Trophoblast cell (in vitro differentiated cells and primary cell): ENCODE measurements around the gene ETFA.

Source experiments
- DNase-seq, 2 donors: peaks; one replicate each; pipeline ENCODE4 v3.0.0-alpha.2; 2016
- H2AFZ ChIP-seq: 2 replicates; pipeline ENCODE4 v1.6.1; 2013; ENCODE audit warnings: low read length, moderate library complexity, mild to moderate bottlenecking; ENCODE audit not compliant: insufficient read depth, poor library complexity
- H2AK5ac ChIP-seq: 2 replicates; pipeline ENCODE4 v1.6.1; 2013; ENCODE audit warnings: mild to moderate bottlenecking, low read length
- H2BK120ac ChIP-seq: 2 replicates; pipeline ENCODE4 v1.6.1; 2013; ENCODE audit warnings: low read length, mild to moderate bottlenecking, moderate library complexity; ENCODE audit not compliant: insufficient read depth, poor library complexity
- H2BK12ac ChIP-seq: 2 replicates; pipeline ENCODE4 v1.6.1; 2013; ENCODE audit warnings: mild to moderate bottlenecking, low read length, moderate library complexity
- H2BK5ac ChIP-seq: 2 replicates; pipeline ENCODE4 v1.6.1; 2013; ENCODE audit warnings: low read length, low read depth, moderate library complexity, mild to moderate bottlenecking; ENCODE audit not compliant: poor library complexity
- H3K14ac ChIP-seq: 2 replicates; pipeline ENCODE4 v1.6.1; 2013; ENCODE audit warnings: mild to moderate bottlenecking, low read length
- H3K18ac ChIP-seq: 2 replicates; pipeline ENCODE4 v1.6.1; 2013; ENCODE audit warnings: mild to moderate bottlenecking, low read length
- H3K23ac ChIP-seq: 2 replicates; pipeline ENCODE4 v1.6.1; 2013; ENCODE audit warnings: low read length
- H3K27ac ChIP-seq: 2 replicates; pipeline ENCODE4 v1.5.1; 2013; ENCODE audit warnings: low read depth, mild to moderate bottlenecking, inconsistent platforms, low read length, moderate library complexity
- H3K27me3 ChIP-seq: 2 replicates; pipeline ENCODE4 v1.6.1; 2013; ENCODE audit warnings: inconsistent platforms, mild to moderate bottlenecking, low read length, moderate library complexity; ENCODE audit not compliant: insufficient read depth
- H3K36me3 ChIP-seq, 2 experiments: 1 replicate in 1 of 2; 2 replicates in 1 of 2; pipeline ENCODE4 v1.6.1; 2013; ENCODE audit warnings: low read length in 2 of 2, mild to moderate bottlenecking in 2 of 2, moderate library complexity in 1 of 2; ENCODE audit not compliant: insufficient read depth in 2 of 2, control insufficient read depth in 1 of 2
- H3K4ac ChIP-seq: 2 replicates; pipeline ENCODE4 v1.6.1; 2013; ENCODE audit warnings: low read depth, mild to moderate bottlenecking, low read length, moderate library complexity
- H3K4me1 ChIP-seq, 2 experiments: 1 replicate in 1 of 2; 2 replicates in 1 of 2; pipeline ENCODE4 v1.6.1; 2013; ENCODE audit warnings: low read length in 2 of 2, mild to moderate bottlenecking in 2 of 2, moderate library complexity in 1 of 2; ENCODE audit not compliant: insufficient read depth in 2 of 2, control insufficient read depth in 1 of 2
- H3K4me2 ChIP-seq: 2 replicates; pipeline ENCODE4 v1.6.1; 2013; ENCODE audit warnings: inconsistent platforms, mild to moderate bottlenecking, low read length, moderate library complexity
- H3K4me3 ChIP-seq: 2 replicates; pipeline ENCODE4 v1.5.1; 2013; ENCODE audit warnings: mild to moderate bottlenecking, low read depth, low read length, inconsistent platforms
- H3K79me1 ChIP-seq: one replicate; pipeline ENCODE4 v1.6.1; 2013; ENCODE audit warnings: low read length
- H3K79me2 ChIP-seq: 2 replicates; pipeline ENCODE4 v1.6.1; 2013; ENCODE audit warnings: low read length, mild to moderate bottlenecking; ENCODE audit not compliant: control insufficient read depth, insufficient read depth, poor library complexity
- H3K9ac ChIP-seq: 2 replicates; pipeline ENCODE4 v1.6.1; 2013; ENCODE audit warnings: mild to moderate bottlenecking, low read length
- H3K9me3 ChIP-seq: 2 replicates; pipeline ENCODE4 v1.6.1; 2013; ENCODE audit warnings: low read depth, mild to moderate bottlenecking, control low read depth, inconsistent platforms, low read length; ENCODE audit not compliant: insufficient read depth
- H4K12ac ChIP-seq: 2 replicates; pipeline ENCODE4 v1.6.1; 2013; ENCODE audit warnings: low read depth, mild to moderate bottlenecking, low read length, moderate library complexity
- H4K8ac ChIP-seq: 2 replicates; pipeline ENCODE4 v1.6.1; 2013; ENCODE audit warnings: low read depth, mild to moderate bottlenecking, low read length, moderate library complexity
- H4K91ac ChIP-seq: one replicate; pipeline ENCODE4 v1.6.1; 2013; ENCODE audit warnings: low read depth, mild to moderate bottlenecking, low read length, moderate library complexity
- WGBS: extraction: QIAGEN DNeasy Blood & Tissue Kit; methylation state at CpG from one replicate; pipeline ENCODE4 v1.1.7; 2013; ENCODE audit warnings: missing lambda C conversion rate; ENCODE audit not compliant: insufficient read length, insufficient coverage; ENCODE audit errors: extremely low coverage; 5-methylcytosine and 5-hydroxymethylcytosine counted together

The ETFA gene

DNA sequence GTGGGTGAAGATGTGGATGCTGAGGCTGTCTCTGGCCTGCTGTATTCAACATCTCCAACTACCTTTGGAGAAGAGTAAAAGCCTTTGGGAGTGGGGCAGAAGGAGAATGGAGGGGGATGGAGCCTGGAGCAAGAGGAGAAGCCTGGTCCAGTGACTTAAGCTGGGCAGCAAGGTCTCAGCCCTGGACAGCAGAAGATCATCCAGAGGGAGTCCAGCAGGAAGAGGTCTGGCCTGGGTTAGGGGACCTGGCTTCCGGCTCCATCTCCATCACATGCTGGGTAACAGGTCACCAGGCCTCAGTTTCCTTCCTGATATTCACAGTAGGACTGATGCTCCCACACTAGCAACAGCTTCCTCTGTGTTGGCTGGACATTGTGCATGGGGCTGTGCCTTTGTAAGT lies 21.5 kb upstream of the ETFA start:
- H3K4ac ChIP-seq: no peak overlapping the region
- no peak overlapping the region for H4K12ac ChIP-seq
- H3K9ac ChIP-seq: no peak overlapping the region
- no peak overlapping the region for H3K23ac ChIP-seq
- DNase-seq: no peak
- no peak overlapping the region for H3K4me3 ChIP-seq
- H2BK5ac ChIP-seq: no peak overlapping the region
- H3K79me2 ChIP-seq: no peaks in the 10 kb centered on the region
- H2AFZ ChIP-seq: no peak overlapping the region
- no peak overlapping the region for H3K27ac ChIP-seq
- no peak overlapping the region for H3K18ac ChIP-seq
- H3K79me1 ChIP-seq: no peaks in the 10 kb centered on the region
- no peak overlapping the region for H3K4me2 ChIP-seq
- H3K27me3 ChIP-seq: peaks cover 28% of the 10 kb centered on the region
- H2BK12ac ChIP-seq: no peak overlapping the region
- peaks cover 6 to 7% of the 10 kb centered on the region in 2 experiments for H3K4me1 ChIP-seq
- no peaks in the 10 kb centered on the region for H3K36me3 ChIP-seq
- H3K14ac ChIP-seq: no peak overlapping the region
- H3K9me3 ChIP-seq: peaks cover 3% of the 10 kb centered on the region
- no peak overlapping the region for H2AK5ac ChIP-seq
- WGBS: no CpG with 5 or more reads among the region's 1 CpG
- H4K8ac ChIP-seq: no peak overlapping the region
- H2BK120ac ChIP-seq: no peak overlapping the region
- no peak overlapping the region for H4K91ac ChIP-seq

DNA sequence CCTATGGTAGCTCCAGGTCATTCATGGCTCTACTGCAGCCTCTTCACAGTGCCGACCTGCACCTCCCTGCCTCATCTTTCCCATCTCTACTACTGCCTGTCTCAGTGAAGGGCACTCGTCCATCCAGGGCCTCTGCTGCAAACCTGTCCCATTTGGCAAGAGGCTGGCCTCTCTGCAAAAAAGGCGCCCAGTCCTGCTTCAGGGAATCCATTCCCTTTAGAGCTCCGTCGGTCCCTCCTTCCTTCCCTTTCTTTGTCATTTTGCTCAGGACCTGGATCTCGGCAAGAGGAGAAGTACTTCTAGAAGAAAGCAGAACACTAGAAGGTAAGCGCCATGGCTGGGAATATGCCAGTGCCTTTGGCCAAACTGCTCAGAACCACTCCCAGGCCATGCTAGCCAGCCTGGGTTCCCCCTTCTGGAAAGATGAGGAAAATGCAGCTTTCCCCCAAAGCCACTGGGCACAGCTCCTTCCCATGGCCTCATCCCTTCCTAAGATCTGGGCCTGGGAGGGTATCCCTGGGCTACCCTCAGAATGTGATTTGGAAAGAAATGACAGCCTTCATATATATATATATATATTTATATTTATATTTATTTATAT lies 18.9 kb upstream of the ETFA start:
- Histone ChIP-seq H3K4ac (no peak overlapping the region), H4K8ac (no peak overlapping the region), H3K9me3 (no peaks in the 10 kb centered on the region), H3K27me3 (peaks cover 6% of the 10 kb centered on the region), H3K9ac (no peak overlapping the region), H2BK5ac (no peak overlapping the region), H2BK120ac (no peak overlapping the region), H3K14ac (no peak overlapping the region), H3K4me2 (no peak overlapping the region), H3K4me3 (no peak overlapping the region), H3K79me1 (no peaks in the 10 kb centered on the region), H2BK12ac (no peak overlapping the region), H3K79me2 (no peaks in the 10 kb centered on the region), H3K18ac (no peak overlapping the region), H3K23ac (no peak overlapping the region), H2AK5ac (no peak overlapping the region), H3K4me1 (peaks cover 1 to 2% of the 10 kb centered on the region in 2 experiments), H3K36me3 (no peaks in the 10 kb centered on the region), H4K91ac (no peak overlapping the region), H2AFZ (no peak overlapping the region), H4K12ac (no peak overlapping the region), H3K27ac (no peak overlapping the region)
- no CpG with 5 or more reads among the region's 7 CpGs for WGBS
- DNase-seq: peak; percentile 51 to 79

DNA sequence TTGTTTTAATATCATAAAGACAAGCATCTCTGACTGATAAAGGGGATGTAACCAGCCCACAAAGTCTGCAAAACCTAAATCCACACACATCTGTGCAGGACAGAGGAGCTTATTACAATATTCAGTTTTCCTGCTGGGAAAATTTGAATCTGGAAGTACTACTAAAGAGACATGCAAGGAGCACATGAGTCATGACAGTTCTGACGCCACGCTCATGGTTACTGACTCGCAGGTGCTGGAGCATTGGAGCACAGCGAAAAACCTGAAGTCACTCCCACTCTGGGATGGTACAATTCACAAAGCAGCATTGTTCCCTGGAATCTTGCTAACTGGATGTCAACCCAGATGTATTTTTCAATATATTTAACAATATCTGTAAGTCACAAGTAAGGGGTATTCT lies 17.7 kb upstream of the ETFA start:
- peaks cover under 1% of the 10 kb centered on the region for H3K27me3 ChIP-seq
- H3K23ac ChIP-seq: no peak overlapping the region
- no peak for DNase-seq
- no peak overlapping the region for H2BK12ac ChIP-seq
- H3K36me3 ChIP-seq: no peaks in the 10 kb centered on the region
- H4K8ac ChIP-seq: no peak overlapping the region
- no peak overlapping the region for H3K4ac ChIP-seq
- no peaks in the 10 kb centered on the region for H3K79me2 ChIP-seq
- no CpG with 5 or more reads among the region's 4 CpGs for WGBS
- H3K4me1 ChIP-seq: no peaks in the 10 kb centered on the region
- H3K14ac ChIP-seq: no peak overlapping the region
- H3K9me3 ChIP-seq: no peaks in the 10 kb centered on the region
- H2BK5ac ChIP-seq: no peak overlapping the region
- no peak overlapping the region for H3K18ac ChIP-seq
- no peak overlapping the region for H4K12ac ChIP-seq
- no peak overlapping the region for H2AK5ac ChIP-seq
- no peak overlapping the region for H3K4me2 ChIP-seq
- H2BK120ac ChIP-seq: no peak overlapping the region
- no peaks in the 10 kb centered on the region for H3K79me1 ChIP-seq
- no peak overlapping the region for H3K27ac ChIP-seq
- no peak overlapping the region for H2AFZ ChIP-seq
- no peak overlapping the region for H3K4me3 ChIP-seq
- no peak overlapping the region for H3K9ac ChIP-seq
- H4K91ac ChIP-seq: no peak overlapping the region

DNA sequence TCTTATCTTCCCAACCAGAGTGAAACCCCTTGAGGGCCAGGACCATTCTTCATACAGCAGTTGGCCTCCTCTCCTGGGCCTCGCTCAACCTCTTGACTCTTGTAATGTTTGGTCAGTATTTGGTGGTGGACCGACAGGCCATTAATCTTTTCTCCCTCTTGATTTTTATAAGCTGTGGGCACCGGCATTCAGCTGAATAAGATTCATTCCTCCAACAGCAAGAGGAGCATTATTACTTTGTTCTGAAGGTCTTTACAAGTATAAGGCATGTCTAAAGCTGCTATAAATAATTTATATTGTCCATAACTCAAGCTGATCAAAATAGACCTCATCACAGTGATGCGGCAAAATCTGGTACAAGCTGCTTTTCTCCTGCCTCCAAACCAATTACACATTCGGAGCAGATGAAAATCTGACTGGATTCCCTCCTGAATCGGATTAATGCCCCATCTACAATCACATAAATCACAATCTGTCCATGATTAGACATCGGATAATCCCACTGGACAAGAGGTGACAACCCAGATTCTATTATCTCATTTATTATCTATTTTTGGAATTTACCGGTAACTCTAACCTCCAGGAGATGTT lies 16.9 kb upstream of the ETFA start:
- Histone ChIP-seq H3K4me3 (no peak overlapping the region), H2BK120ac (no peak overlapping the region), H3K27me3 (no peaks in the 10 kb centered on the region), H3K79me2 (no peaks in the 10 kb centered on the region), H4K91ac (no peak overlapping the region), H2AFZ (no peak overlapping the region), H3K18ac (no peak overlapping the region), H2AK5ac (no peak overlapping the region), H2BK5ac (no peak overlapping the region), H3K14ac (no peak overlapping the region), H3K79me1 (no peaks in the 10 kb centered on the region), H3K4ac (no peak overlapping the region), H3K4me2 (no peak overlapping the region), H3K9me3 (no peaks in the 10 kb centered on the region), H3K4me1 (no peaks in the 10 kb centered on the region), H3K36me3 (no peaks in the 10 kb centered on the region), H3K23ac (no peak overlapping the region), H3K9ac (no peak overlapping the region), H2BK12ac (no peak overlapping the region), H4K8ac (no peak overlapping the region), H4K12ac (no peak overlapping the region), H3K27ac (no peak overlapping the region)
- no peak for DNase-seq
- WGBS: no CpG with 5 or more reads among the region's 8 CpGs
